Nephron progenitor cell (in vitro differentiated cells): ENCODE results near the gene KIF18A.

ENCODE experiments used
- DNase-seq: peaks from one replicate; pipeline ENCODE4 v3.0.0; 2021
- H3K27ac Mint-ChIP-seq: 2 replicates; pipeline ENCODE4 v1.8.0; 2021; ENCODE audit warnings: mild to moderate bottlenecking, moderate library complexity, mixed read lengths
- H3K27me3 Mint-ChIP-seq: 2 replicates; pipeline ENCODE4 v1.8.0; 2021; ENCODE audit warnings: mild to moderate bottlenecking, low read depth, mixed read lengths; ENCODE audit not compliant: poor library complexity
- H3K36me3 Mint-ChIP-seq: 2 replicates; pipeline ENCODE4 v1.8.0; 2021; ENCODE audit warnings: low read depth, mixed read lengths
- H3K4me1 Mint-ChIP-seq: 2 replicates; pipeline ENCODE4 v1.8.0; 2021; ENCODE audit warnings: mixed read lengths
- H3K4me3 Mint-ChIP-seq: 2 replicates; pipeline ENCODE4 v1.8.0; 2021; ENCODE audit warnings: mild to moderate bottlenecking, moderate library complexity, mixed read lengths
- H3K9me3 Mint-ChIP-seq: 2 replicates; pipeline ENCODE4 v1.8.0; 2021; ENCODE audit warnings: mild to moderate bottlenecking, moderate library complexity, mixed read lengths
- TF ChIP-seq, protein P1 (sequence below): fragments of 200-600 bp; sonication (generic); IDR thresholded peaks from 2 replicates; pipeline ENCODE4 v1.5.0; 2021; ENCODE audit warnings: antibody characterized with exemption

KIF18A gene

GRCh38 chr11:28107750-28108618, at the start of gene KIF18A, which contains the start of gene METTL15:
TSS of gene KIF18A (minus strand) at chr11:28108156. CDS start at chr11:28097947, 10,209 bp downstream.
TSS of gene METTL15 (plus strand) at chr11:28108388. CDS start at chr11:28113335, 4,947 bp downstream.
- peak; percentile 100 for DNase-seq
- peak within 1 kb of the TSS; percentile 99 for H3K4me3 Mint-ChIP-seq
- no peaks in the 10 kb centered on the region for H3K27me3 Mint-ChIP-seq
- H3K36me3 Mint-ChIP-seq: peaks cover 8% of the 10 kb centered on the region
- TF ChIP-seq, protein P1, sequence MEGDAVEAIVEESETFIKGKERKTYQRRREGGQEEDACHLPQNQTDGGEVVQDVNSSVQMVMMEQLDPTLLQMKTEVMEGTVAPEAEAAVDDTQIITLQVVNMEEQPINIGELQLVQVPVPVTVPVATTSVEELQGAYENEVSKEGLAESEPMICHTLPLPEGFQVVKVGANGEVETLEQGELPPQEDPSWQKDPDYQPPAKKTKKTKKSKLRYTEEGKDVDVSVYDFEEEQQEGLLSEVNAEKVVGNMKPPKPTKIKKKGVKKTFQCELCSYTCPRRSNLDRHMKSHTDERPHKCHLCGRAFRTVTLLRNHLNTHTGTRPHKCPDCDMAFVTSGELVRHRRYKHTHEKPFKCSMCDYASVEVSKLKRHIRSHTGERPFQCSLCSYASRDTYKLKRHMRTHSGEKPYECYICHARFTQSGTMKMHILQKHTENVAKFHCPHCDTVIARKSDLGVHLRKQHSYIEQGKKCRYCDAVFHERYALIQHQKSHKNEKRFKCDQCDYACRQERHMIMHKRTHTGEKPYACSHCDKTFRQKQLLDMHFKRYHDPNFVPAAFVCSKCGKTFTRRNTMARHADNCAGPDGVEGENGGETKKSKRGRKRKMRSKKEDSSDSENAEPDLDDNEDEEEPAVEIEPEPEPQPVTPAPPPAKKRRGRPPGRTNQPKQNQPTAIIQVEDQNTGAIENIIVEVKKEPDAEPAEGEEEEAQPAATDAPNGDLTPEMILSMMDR: no peak
- H3K9me3 Mint-ChIP-seq: no peaks in the 10 kb centered on the region
- H3K27ac Mint-ChIP-seq: peak within 1 kb of the TSS; percentile 100
- H3K4me1 Mint-ChIP-seq: peaks cover 88% of the 10 kb centered on the region

- no peaks in the 10 kb centered on the region for H3K27me3 Mint-ChIP-seq
- H3K4me1 Mint-ChIP-seq: no peaks in the 10 kb centered on the region
- H3K4me3 Mint-ChIP-seq: no peak overlapping the region
- H3K36me3 Mint-ChIP-seq: peaks cover 26% of the 10 kb centered on the region
- TF ChIP-seq, protein P1: no peak
- no peaks in the 10 kb centered on the region for H3K9me3 Mint-ChIP-seq
- no peak for DNase-seq
- no peak overlapping the region for H3K27ac Mint-ChIP-seq
These were observed 45.6 kb upstream of the KIF18A start for GRCh38 chr11:28153586-28153985.

- no peak overlapping the region for H3K27ac Mint-ChIP-seq
- DNase-seq: no peak
- TF ChIP-seq, protein P1: no peak
- H3K36me3 Mint-ChIP-seq: peaks cover 17% of the 10 kb centered on the region
- no peaks in the 10 kb centered on the region for H3K9me3 Mint-ChIP-seq
- no peaks in the 10 kb centered on the region for H3K27me3 Mint-ChIP-seq
- no peak overlapping the region for H3K4me3 Mint-ChIP-seq
- no peaks in the 10 kb centered on the region for H3K4me1 Mint-ChIP-seq
These were observed 44.8 kb upstream of the KIF18A start for GRCh38 chr11:28152743-28153142.

DNA sequence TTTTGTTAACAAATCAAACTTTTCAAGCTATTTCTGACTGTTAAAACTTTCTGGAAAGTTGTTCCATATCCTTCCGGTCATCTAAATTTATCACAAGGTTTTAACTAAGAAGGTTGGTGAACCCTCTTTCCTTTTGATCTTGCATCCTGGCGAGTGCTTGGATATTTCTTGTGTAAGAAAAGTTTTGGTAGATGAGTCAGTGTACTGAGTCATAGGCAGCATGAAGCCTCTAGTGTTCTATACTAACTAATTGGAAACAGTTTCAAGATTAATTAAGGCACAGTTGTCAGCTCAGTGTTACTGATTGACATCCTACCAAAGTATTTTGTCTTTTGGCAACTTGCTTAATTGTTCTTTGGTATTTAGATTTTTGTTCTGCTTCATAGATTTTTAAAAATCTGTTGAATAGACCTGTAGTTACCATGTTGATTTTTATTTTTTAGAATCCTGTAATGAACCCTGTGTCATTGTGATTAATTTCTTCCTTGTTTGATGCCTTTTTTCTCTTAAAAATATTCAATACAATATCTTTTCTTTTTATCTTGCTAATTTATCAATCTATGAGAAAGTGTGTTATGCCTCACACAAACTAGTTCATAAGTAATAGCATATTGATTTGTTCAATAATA, 38.3 kb upstream of the KIF18A start:
- peaks cover 2% of the 10 kb centered on the region for H3K36me3 Mint-ChIP-seq
- DNase-seq: no peak
- TF ChIP-seq, protein P1: no peak

DNA sequence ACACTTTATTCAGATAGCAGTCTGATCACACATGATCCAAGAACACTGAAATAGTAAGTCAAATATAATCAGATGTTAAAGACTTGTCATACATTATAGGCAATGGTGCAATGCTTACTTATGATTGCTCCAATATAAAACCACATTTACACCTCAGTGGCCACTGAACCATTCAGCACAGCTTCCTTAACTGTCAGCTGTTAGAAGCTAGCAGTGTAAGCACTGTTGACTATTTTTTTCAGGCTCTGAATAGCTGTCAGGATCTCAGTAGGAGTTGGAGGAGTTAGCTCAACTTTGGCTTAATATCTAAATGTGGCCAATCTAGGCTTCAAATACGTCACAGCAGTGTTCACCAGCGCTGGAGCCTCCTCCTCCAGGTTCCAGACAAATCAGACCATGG, 36.9 kb upstream of the KIF18A start:
- no peaks in the 10 kb centered on the region for H3K27me3 Mint-ChIP-seq
- peaks cover 16% of the 10 kb centered on the region for H3K36me3 Mint-ChIP-seq
- H3K27ac Mint-ChIP-seq: no peak overlapping the region
- H3K4me1 Mint-ChIP-seq: no peaks in the 10 kb centered on the region
- no peak overlapping the region for H3K4me3 Mint-ChIP-seq
- peaks cover 16% of the 10 kb centered on the region for H3K9me3 Mint-ChIP-seq
- TF ChIP-seq, protein P1: no peak
- no peak for DNase-seq

More for the DNA sequence above, 38.3 kb upstream of the KIF18A start:
- Mint-ChIP-seq H3K4me1 (no peaks in the 10 kb centered on the region), H3K27ac (no peak overlapping the region), H3K9me3 (peaks cover 2% of the 10 kb centered on the region), H3K4me3 (no peak overlapping the region), H3K27me3 (no peaks in the 10 kb centered on the region)
